ENCODE results near the gene PINK1.

GRCh38 chr1:20652300-20652699 is 19.0 kb downstream of the PINK1 start:
- TF ChIP-seq CTCF (IDR thresholded peaks at IDR 0.05; ENCODE audit: poor library complexity) = no peak
- no peak for TF ChIP-seq EZH2phosphoT487 (IDR thresholded peaks at IDR 0.05; ENCODE audit: low read depth, severe bottlenecking, unreplicated experiment)
